Progenitor cell of endocrine pancreas (in vitro differentiated cells): ENCODE measurements around the gene LUZP2. TPM values are rescaled to one million over a fixed set of nuclear protein-coding genes. Genes with fewer than 3 reads are reported as not detected.

ENCODE experiments used
- DNase-seq: peaks from one replicate; pipeline ENCODE4 v3.0.0; 2021; ENCODE audit warnings: low spot score; ENCODE audit not compliant: unreplicated experiment
- H3K27ac Mint-ChIP-seq: 2 replicates; pipeline ENCODE4 v1.8.0; 2021; ENCODE audit warnings: mild to moderate bottlenecking, moderate library complexity, mixed read lengths
- H3K27me3 Mint-ChIP-seq: 2 replicates; pipeline ENCODE4 v1.8.0; 2021; ENCODE audit warnings: mixed read lengths
- H3K36me3 Mint-ChIP-seq: 2 replicates; pipeline ENCODE4 v1.8.0; 2022; ENCODE audit warnings: mixed read lengths; ENCODE audit not compliant: insufficient read depth
- H3K4me1 Mint-ChIP-seq: 2 replicates; pipeline ENCODE4 v1.8.0; 2021; ENCODE audit warnings: low read depth, mixed read lengths
- H3K4me3 Mint-ChIP-seq: 2 replicates; pipeline ENCODE4 v1.8.0; 2021; ENCODE audit warnings: low read depth, mild to moderate bottlenecking, moderate library complexity, mixed read lengths
- H3K9me3 Mint-ChIP-seq: 2 replicates; pipeline ENCODE4 v1.8.0; 2021; ENCODE audit warnings: low read depth, mixed read lengths
- CTCF ChIP-seq: fragments of 200-600 bp; sonication (generic); IDR thresholded peaks from one replicate; pipeline ENCODE4 v1.5.0; 2021; ENCODE audit warnings: antibody characterized with exemption, mild to moderate bottlenecking; ENCODE audit not compliant: unreplicated experiment
- total RNA-seq: library from RNA; stranded (reverse); gene quantifications from 2 replicates; pipeline ENCODE4 v1.2.1, GENCODE V29; 2021

LUZP2 gene
- total RNA-seq, 1 donor from 2014 or later: 1.8 TPM

DNA sequence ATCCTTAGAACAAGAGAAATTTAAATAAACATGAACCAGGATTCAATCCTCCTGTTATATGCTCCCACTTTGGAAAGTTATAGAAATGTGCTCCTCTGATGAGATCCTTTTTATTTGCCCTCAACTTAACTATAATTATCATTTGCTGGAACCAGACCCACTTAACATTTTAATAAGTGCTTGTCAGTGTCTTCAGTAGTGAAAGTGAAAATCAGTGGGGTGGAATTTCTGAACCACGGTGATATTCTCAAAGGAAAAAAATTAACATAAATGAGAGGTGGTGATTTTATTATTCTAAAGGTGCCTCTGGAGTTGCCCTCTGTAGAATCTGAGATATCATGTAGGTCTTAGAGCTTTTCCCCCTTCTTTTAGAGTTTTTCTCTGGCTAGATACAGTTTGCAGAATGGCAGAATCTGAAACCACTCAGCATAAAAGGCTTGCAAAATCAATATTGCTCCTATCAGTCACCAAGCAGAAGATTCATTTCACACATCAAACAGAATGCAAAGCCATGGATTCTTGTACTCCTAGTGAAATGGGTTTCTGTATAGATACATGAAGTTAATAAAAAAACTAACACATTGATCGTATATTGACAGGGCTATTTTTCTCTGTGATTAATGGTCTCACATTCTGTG is 213.2 kb downstream of the LUZP2 start:
- no peak overlapping the region for H3K4me3 Mint-ChIP-seq
- no peaks in the 10 kb centered on the region for H3K36me3 Mint-ChIP-seq
- no peaks in the 10 kb centered on the region for H3K27me3 Mint-ChIP-seq
- H3K27ac Mint-ChIP-seq: no peak overlapping the region
- no peak for DNase-seq
- TF ChIP-seq CTCF: no peak
- H3K9me3 Mint-ChIP-seq: peaks cover 4% of the 10 kb centered on the region
- peaks cover 5% of the 10 kb centered on the region for H3K4me1 Mint-ChIP-seq

DNA sequence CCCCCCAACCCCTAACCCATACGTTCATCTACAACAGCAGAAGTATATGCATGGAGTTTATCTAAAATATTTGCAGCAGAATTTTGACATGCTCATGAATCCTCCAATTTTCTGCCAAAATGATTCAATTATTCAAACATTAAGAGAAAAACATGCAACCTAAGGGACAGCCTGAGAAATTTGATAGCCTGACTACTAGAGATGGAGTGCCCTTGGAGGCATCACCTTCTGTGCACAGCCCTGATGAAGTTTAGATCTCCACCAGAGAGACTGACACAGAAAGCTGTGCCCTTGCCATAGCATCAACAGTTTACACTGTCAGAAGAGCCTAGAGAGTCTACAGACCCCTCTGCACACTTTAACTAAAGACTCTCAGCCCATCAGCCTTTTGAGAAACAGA is 217.7 kb downstream of the LUZP2 start:
- peaks cover 6% of the 10 kb centered on the region for H3K4me1 Mint-ChIP-seq
- no peak overlapping the region for H3K4me3 Mint-ChIP-seq
- TF ChIP-seq CTCF: no peak
- peaks cover 7% of the 10 kb centered on the region for H3K9me3 Mint-ChIP-seq
- peaks cover 2% of the 10 kb centered on the region for H3K36me3 Mint-ChIP-seq
- H3K27ac Mint-ChIP-seq: no peak overlapping the region
- no peak for DNase-seq
- no peaks in the 10 kb centered on the region for H3K27me3 Mint-ChIP-seq

GRCh38 chr11:24716403-24716802 is 219.6 kb downstream of the LUZP2 start:
- Mint-ChIP-seq H3K4me3 (no peak overlapping the region), H3K27me3 (no peaks in the 10 kb centered on the region), H3K4me1 (peaks cover 1% of the 10 kb centered on the region), H3K9me3 (peaks cover 10% of the 10 kb centered on the region), H3K36me3 (peaks cover 2% of the 10 kb centered on the region), H3K27ac (no peak overlapping the region)
- no peak for TF ChIP-seq CTCF
- DNase-seq: no peak

DNA sequence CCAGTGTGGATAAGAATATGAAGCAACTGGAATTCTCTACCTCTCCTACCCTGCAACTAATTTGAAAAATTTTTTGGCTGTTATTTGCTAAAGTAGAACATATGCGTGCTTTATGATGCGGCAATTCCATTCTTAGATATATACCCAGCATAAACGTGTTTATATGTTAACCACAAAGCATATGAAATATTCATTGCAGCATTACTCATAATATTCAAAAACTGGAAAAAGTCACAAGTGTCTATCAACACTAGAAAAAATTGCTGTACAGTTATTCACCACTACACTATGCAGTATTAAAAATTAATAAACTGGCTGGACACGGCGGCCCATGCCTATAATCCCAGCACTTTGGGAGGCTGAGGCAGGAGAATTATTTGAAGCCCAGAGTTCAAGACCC is 226.4 kb downstream of the LUZP2 start:
- no peak for TF ChIP-seq CTCF
- Mint-ChIP-seq H3K27ac (no peak overlapping the region), H3K4me3 (no peak overlapping the region), H3K27me3 (no peaks in the 10 kb centered on the region), H3K4me1 (no peaks in the 10 kb centered on the region), H3K9me3 (peaks cover 5% of the 10 kb centered on the region), H3K36me3 (no peaks in the 10 kb centered on the region)
- DNase-seq: no peak

DNA sequence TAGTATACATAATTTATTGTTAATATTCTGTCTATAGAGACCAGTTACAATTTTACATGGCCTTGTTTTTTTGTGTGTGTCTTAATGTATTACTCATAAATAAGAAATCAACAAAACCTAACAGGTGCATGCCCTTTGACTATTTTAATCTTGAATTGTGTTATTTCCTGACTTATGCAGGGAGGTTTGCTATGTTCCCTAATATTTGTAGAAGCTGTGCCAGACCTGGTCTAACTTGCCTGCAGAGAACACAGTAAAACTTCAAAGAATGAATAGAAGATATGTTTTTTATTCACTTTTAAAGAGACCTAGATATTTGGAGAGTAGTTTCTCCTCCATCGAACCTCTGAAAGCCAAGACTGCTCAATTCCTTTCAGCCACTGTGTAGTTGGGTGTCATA is 234.7 kb downstream of the LUZP2 start:
- Mint-ChIP-seq H3K36me3 (no peaks in the 10 kb centered on the region), H3K4me3 (no peak overlapping the region), H3K27ac (no peak overlapping the region), H3K27me3 (no peaks in the 10 kb centered on the region), H3K9me3 (no peaks in the 10 kb centered on the region), H3K4me1 (peaks cover 5% of the 10 kb centered on the region)
- DNase-seq: no peak
- no peak for TF ChIP-seq CTCF
